Measurements from ENCODE around the gene RTN1.

Gene RTN1

GRCh38 chr14:59761851-59762250, 108.7 kb downstream of the RTN1 start:
- TF ChIP-seq GABPA (IDR thresholded peaks at IDR 0.05; ENCODE audit: low read depth) (no peak), REST (IDR thresholded peaks at IDR 0.05; ENCODE audit: insufficient replicate concordance, low read depth) (no peak), SPI1 (IDR thresholded peaks at IDR 0.05; ENCODE audit: borderline replicate concordance, low read depth) (no peak), POLR2AphosphoS5 (IDR thresholded peaks at IDR 0.05; ENCODE audit: low read depth) (no peak), CTCF (IDR thresholded peaks at IDR 0.05; ENCODE audit: insufficient read depth, low read length) (no peak)
- Histone ChIP-seq H3K27ac (replicated peaks) (no peak overlapping the region), H3K27me3 (ENCODE audit: insufficient read depth, poor library complexity, severe bottlenecking) (no peaks in the 10 kb centered on the region), H3K4me3 (replicated peaks; ENCODE audit: insufficient read depth, low read length) (no peak overlapping the region)
- no peak for DNase-seq (ENCODE audit: low read depth in 1 of 2, low spot score in 1 of 2)

- TF ChIP-seq REST (IDR thresholded peaks at IDR 0.05; ENCODE audit: insufficient replicate concordance, low read depth), result no peak
- no peak for TF ChIP-seq SPI1 (IDR thresholded peaks at IDR 0.05; ENCODE audit: borderline replicate concordance, low read depth)
- no peak for TF ChIP-seq CTCF (IDR thresholded peaks at IDR 0.05; ENCODE audit: insufficient read depth, low read length)
- no peak for TF ChIP-seq POLR2AphosphoS5 (IDR thresholded peaks at IDR 0.05; ENCODE audit: low read depth)
- TF ChIP-seq GABPA (IDR thresholded peaks at IDR 0.05; ENCODE audit: low read depth), result no peak
- Histone ChIP-seq H3K27me3 (ENCODE audit: insufficient read depth, poor library complexity, severe bottlenecking) (no peaks in the 10 kb centered on the region), H3K27ac (replicated peaks) (no peak overlapping the region), H3K4me3 (replicated peaks; ENCODE audit: insufficient read depth, low read length) (no peak overlapping the region)
- DNase-seq (ENCODE audit: low read depth in 1 of 2, low spot score in 1 of 2), result no peak
These were observed 115.0 kb downstream of the RTN1 start for GRCh38 chr14:59755409-59756135.

GRCh38 chr14:59754256-59754655, 116.3 kb downstream of the RTN1 start:
- H3K4me3 ChIP-seq (replicated peaks; ENCODE audit: insufficient read depth, low read length), result no peak overlapping the region
- DNase-seq (ENCODE audit: low read depth in 1 of 2, low spot score in 1 of 2), result no peak
- H3K27me3 ChIP-seq (ENCODE audit: insufficient read depth, poor library complexity, severe bottlenecking), result no peaks in the 10 kb centered on the region
- no peak for TF ChIP-seq GABPA (IDR thresholded peaks at IDR 0.05; ENCODE audit: low read depth)
- no peak overlapping the region for H3K27ac ChIP-seq (replicated peaks)

- H3K27me3 ChIP-seq (ENCODE audit: insufficient read depth, poor library complexity, severe bottlenecking), result no peaks in the 10 kb centered on the region
- no peak for DNase-seq (ENCODE audit: low read depth in 1 of 2, low spot score in 1 of 2)
- no peak overlapping the region for H3K4me3 ChIP-seq (replicated peaks; ENCODE audit: insufficient read depth, low read length)
- no peak overlapping the region for H3K27ac ChIP-seq (replicated peaks)
- TF ChIP-seq GABPA (IDR thresholded peaks at IDR 0.05; ENCODE audit: low read depth), result no peak
- TF ChIP-seq POLR2AphosphoS5 (IDR thresholded peaks at IDR 0.05; ENCODE audit: low read depth), result no peak
- no peak for TF ChIP-seq SPI1 (IDR thresholded peaks at IDR 0.05; ENCODE audit: borderline replicate concordance, low read depth)
- no peak for TF ChIP-seq CTCF (IDR thresholded peaks at IDR 0.05; ENCODE audit: insufficient read depth, low read length)
- TF ChIP-seq REST (IDR thresholded peaks at IDR 0.05; ENCODE audit: insufficient replicate concordance, low read depth), result no peak
These were observed 117.1 kb downstream of the RTN1 start for GRCh38 chr14:59753512-59753911.

Data from HL-60 (cell line).